T-helper 1 cell (primary cell): ENCODE measurements around the gene ALDH1A3.
"Not testable (repeated sequence)": the region's sequence is repeated elsewhere in the genome, so short reads cannot be mapped to it uniquely, and the experiment has no call there.

Experiments
- DNase-seq, 5 donors: peaks; one replicate each; pipeline ENCODE4 v3.0.0-alpha.2; 2012 to 2020
- total RNA-seq, 4 donors: gene quantifications; one replicate each; lab custom pipeline; 2026; lab: John Stamatoyannopoulos, UW

The ALDH1A3 gene
- 0 reads per million in 4 donors for total RNA-seq

- DNase-seq, result no peak
Measured at GRCh38 chr15:100879464-100880138, at the start of gene ALDH1A3. ALDH1A3 (plus strand) TSS chr15:100879831; CDS start chr15:100879908, 77 bp downstream.

DNA sequence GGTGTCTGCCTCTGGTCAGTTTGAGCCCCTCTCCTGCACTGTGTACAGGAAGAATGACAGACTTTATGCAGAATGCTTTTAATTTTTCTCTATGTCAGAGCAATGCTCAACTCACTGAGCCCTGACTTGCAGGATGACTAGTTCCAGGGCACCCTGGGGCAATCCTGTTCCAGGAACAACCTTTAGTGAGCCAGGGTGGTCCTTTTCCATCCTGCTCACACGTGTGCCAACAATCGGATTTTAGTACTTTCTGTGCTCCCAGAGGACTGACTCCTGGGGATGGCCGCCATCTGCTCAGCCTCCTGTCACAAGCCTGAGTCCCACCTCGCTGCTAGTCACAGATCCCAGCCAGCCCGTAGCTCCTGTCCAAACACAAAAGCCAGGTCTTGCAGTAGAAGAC lies 48.2 kb upstream of the ALDH1A3 start:
- no peak for DNase-seq

GRCh38 chr15:100832149-100832942 lies 47.3 kb upstream of the ALDH1A3 start:
- DNase-seq, result no peak

DNA sequence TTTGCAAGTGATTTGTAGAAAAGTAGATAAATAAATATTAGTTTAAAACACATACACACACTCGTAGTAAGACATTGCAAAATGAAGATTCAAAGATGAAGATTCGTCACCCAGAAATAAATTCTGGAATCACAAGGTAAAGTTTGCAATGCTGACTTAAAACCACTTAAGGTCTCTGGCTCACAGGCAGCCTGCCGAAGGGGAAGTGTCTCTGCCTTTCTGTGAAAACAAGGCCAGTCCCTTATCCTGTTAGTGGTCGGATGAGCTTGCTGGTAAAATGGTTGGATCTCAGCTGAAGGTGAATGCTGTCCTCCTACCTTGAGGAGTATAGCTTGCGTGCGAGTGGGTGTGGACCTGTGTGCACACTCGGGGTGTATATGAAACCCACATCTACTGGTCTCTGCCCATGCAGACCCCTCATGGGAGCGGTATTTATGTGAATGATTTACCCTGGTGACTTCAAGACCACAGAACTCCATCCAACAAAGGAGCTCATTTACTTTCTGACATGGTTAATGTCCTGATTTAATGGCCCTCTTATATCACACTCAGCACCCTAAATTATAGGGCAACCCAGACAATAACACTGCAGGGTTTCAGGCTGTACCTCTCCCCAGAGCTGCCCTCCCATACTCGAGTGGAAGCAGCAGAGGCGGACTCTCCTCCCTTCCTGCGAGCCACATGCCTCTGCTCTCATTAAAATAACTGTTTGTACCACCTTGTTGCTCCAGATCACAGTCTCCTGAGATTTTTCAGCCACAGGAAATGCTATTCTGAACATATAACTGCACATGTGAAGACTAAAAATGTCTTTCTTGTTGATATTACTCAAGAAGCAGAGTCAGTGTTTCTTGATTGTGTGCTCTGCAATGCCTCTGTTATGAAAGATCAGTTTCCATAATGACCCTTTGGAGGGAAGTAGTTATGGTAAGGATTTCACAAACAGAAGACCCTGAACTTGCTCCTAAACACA lies 45.9 kb upstream of the ALDH1A3 start:
- DNase-seq, result no peak

DNA sequence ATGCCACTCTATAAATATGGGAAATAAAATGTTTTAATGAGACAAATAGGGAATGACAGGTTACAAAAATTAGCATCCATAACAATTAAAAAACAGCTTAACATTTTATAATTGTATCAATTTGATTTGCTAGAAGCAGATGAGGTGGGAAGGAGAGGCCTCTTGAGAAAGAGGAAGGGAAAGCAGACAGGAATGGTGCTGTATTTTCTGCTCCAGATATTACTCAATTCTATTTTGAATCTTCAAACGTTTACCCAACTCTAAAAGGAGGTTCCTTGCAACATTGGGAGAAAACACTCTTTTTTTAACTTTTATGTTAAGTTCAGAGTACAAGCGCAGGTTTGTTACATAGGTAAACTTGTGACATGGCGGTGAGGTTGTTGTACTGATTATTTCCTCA lies 44.9 kb upstream of the ALDH1A3 start:
- DNase-seq, result no peak

- DNase-seq, result no peak
Measured at GRCh38 chr15:100835636-100836035, 44.0 kb upstream of the ALDH1A3 start.

- no peak for DNase-seq
Measured at GRCh38 chr15:100836501-100836900, 43.1 kb upstream of the ALDH1A3 start.

- DNase-seq, result no peak
Measured at GRCh38 chr15:100841426-100841825, 38.2 kb upstream of the ALDH1A3 start.

GRCh38 chr15:100842756-100843730 lies 36.6 kb upstream of the ALDH1A3 start:
- DNase-seq, result no peak

DNA sequence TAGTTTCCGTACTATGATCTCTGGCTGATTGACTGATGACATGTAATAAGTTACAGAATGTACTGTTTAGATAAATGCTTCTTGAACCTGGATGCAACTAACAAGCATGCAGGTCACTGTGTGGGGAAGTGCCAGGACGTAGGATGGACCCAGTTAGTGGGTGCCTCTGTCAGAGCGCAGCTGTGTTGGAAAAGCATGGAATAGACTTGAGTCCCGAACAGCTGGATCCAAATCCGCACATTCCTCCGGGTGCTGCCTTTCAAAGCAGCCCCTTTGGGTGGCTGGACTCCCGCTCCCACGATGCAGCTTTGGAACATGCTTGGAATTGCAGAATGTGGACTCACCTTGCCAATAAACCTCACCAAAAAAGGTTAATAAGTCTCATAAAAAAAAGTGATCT lies 35.5 kb upstream of the ALDH1A3 start:
- no peak for DNase-seq

DNA sequence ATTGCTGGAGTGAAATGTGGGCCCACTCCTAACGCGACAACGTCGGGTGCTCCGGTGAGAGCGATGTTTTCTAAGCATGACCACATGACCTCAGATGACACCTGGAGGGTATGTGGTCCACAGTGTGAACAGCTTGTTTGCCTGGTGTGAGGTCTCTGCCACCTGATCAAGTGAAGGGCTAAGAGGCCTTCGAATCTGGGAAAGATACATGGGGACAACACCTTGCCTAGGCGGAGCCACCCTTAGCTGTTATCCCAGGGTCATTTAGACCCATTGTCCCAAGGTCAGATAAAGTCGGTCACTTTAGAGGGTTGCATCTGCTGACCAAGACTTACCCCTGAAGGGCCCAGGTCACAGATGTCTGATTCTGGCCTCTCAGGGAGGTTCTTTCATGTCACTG lies 34.9 kb upstream of the ALDH1A3 start:
- no peak for DNase-seq

GRCh38 chr15:100847194-100847593 lies 32.4 kb upstream of the ALDH1A3 start:
- DNase-seq, result no peak

GRCh38 chr15:100849021-100849854 lies 30.4 kb upstream of the ALDH1A3 start:
- peak in 3 of 5 donors; percentile 13 to 31 (median 27) for DNase-seq

DNA sequence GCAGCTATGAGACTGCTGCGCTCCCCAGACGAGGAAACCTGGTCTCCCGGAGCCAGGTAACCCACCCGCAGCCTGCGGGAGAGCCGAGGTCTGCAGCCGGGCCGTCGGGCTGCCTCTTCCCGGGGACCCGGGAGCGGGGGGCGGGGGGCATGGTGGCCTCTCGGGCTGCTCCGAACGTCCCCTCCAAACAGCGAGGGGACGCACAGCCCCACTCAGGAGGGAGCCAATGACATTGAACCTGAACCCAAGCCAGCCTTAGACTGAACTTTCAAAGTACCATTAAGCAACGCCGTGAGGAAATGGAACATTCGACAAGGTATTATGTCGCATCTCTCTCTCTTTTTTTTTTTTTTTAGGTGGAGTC lies 29.8 kb upstream of the ALDH1A3 start:
- DNase-seq, result no peak

GRCh38 chr15:100851428-100852015 lies 28.1 kb upstream of the ALDH1A3 start:
- not testable (repeated sequence) for DNase-seq

DNA sequence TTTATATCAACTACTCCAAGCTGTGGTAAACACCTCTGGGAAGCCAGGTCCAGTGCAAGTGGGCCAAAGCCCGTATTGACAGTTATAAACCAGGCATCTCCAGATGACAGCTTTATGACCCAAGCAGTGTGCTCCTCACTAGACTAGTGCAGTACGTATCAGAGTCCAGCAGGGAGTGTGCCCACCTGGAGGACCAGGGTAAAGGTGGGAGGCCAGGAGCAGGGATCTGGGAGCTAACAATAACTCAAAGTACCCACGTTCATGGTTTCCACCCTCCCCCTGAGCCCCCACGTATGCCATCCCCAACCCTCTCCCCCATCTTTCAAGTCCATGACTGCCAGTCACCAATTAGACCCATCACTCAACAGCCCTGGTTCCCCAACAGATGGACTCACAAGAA lies 27.0 kb upstream of the ALDH1A3 start:
- DNase-seq, result no peak

DNA sequence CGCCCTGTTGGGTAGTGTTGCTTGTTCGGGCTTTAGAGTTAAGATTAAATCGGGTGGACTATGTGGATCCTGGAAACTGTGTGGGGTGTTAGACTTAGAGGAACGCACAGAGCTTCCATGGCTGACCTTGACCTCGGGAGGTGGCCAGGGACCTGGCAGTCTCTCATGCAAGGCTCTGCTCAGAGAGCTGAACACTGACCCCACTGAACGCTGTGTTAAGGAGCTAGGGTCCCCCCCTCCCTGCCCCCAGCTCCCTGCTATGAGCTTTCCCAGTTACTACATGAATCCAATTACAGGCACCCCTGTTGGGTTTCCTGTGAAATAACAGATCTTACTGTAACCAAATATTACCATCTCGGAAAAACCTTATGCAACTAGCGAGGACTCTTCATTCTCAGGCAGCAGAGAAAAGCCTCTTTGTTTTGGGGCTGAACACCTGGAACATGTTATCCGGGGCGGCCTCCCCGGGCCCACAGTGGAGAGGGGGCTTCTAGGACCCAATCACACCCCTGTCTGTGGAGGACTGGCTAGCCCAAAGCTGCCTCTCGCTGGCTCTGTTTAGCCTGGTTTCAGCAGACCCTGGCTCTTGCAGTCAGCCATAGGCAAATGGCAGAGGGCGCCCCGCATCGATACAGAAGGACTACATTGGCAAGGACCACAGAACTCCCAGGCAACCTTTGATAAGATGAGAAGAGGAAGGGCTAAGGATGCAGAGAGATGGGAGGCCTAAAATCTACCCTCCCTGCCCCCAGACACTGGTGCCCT lies 25.8 kb upstream of the ALDH1A3 start:
- DNase-seq, result no peak

GRCh38 chr15:100856867-100857266 lies 22.8 kb upstream of the ALDH1A3 start:
- no peak for DNase-seq

GRCh38 chr15:100858294-100858693 lies 21.3 kb upstream of the ALDH1A3 start:
- no peak for DNase-seq
